A549 (cell line): ENCODE measurements around the gene PPP2R3A.

Experiments
- CTCF ChIP-seq: fragments of >200 bp; sonication (Bioruptor Twin); formaldehyde crosslinking; IDR thresholded peaks from 3 replicates; pipeline ENCODE4 v1.5.1; 2016
- EP300 ChIP-seq, 2 experiments: fragments of >200 bp; sonication (Bioruptor Twin); formaldehyde crosslinking; IDR thresholded peaks; 2 replicates in 1 of 2; 3 replicates in 1 of 2; pipeline ENCODE4 v1.6.1; 2016 to 2017
- JUN ChIP-seq, 2 experiments: fragments of >200 bp; sonication (Bioruptor Twin); formaldehyde crosslinking; IDR thresholded peaks; 2 replicates in 1 of 2; 3 replicates in 1 of 2; pipeline ENCODE4 v1.6.1; 2016 to 2017
- KDM1A ChIP-seq: fragments of 200-600 bp; sonication (generic); IDR thresholded peaks from 2 replicates; pipeline ENCODE4 v1.6.1; 2016; ENCODE audit warnings: low read depth, mild to moderate bottlenecking
- MAZ ChIP-seq: fragments of 150-350 bp; IDR thresholded peaks from 2 replicates; pipeline ENCODE4 v1.6.1; 2014; ENCODE audit warnings: antibody characterized with exemption, low read depth, low read length, borderline replicate concordance
- RARB ChIP-seq: fragments of 250-450 bp; sonication (Bioruptor Pico); IDR thresholded peaks from 2 replicates; pipeline ENCODE4 v1.8.0; 2021; ENCODE audit warnings: mild to moderate bottlenecking, moderate library complexity
- REST ChIP-seq: fragments of 200-600 bp; sonication (generic); IDR thresholded peaks from 2 replicates; pipeline ENCODE4 v1.6.1; 2016; ENCODE audit warnings: antibody characterized with exemption, mild to moderate bottlenecking, moderate library complexity

DNA sequence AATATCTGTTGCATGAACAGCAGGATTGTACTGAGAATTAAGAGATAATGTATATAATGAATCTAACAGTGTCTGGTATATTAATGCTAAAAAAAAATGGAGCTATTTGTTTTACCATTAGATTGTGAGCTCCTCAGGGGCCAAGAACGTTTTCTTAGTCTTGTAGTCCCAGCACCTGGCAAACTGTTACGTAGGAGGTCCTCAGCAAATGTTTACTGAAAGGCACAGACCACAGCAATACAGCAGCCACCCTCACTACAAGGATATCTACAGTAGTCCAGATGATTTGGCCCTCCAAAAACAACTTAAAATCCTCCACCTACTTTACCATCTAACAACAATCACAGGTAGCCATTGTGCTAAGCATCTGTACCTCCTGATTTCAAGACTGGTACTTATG, 170.9 kb downstream of the PPP2R3A start:
- TF ChIP-seq REST (no peak), JUN (IDR thresholded peaks at IDR 0.05) (no peak), KDM1A (no peak), MAZ (no peak), CTCF (no peak), RARB (no peak), EP300 (IDR thresholded peaks at IDR 0.05) (no peak)
